Measurements from ENCODE around the gene LRRC4C. TPM values are rescaled to one million over a fixed set of nuclear protein-coding genes. Genes with fewer than 3 reads are reported as not detected.

The LRRC4C gene
- total and polyA plus RNA-seq, 2 experiments from 2014 or later, result 0.35 to 1.1 TPM

- no peak for DNase-seq (ENCODE audit: low spot score)
- Histone ChIP-seq H3K4me1 (ENCODE audit: insufficient read depth) (no peaks in the 10 kb centered on the region), H3K4me3 (no peak overlapping the region), H3K4me2 (no peak overlapping the region), H3K27ac (ENCODE audit: low read depth) (no peak overlapping the region), H3F3A (replicated peaks; ENCODE audit: low read depth) (no peaks in the 10 kb centered on the region), H4K20me1 (replicated peaks; ENCODE audit: insufficient read depth) (no peaks in the 10 kb centered on the region), H3K36me3 (ENCODE audit: insufficient read depth) (no peaks in the 10 kb centered on the region), H2AFZ (no peak overlapping the region), H3K9me2 (ENCODE audit: insufficient read depth) (no peaks in the 10 kb centered on the region), H3K79me2 (replicated peaks; ENCODE audit: insufficient read depth) (no peaks in the 10 kb centered on the region), H3K27me3 (ENCODE audit: insufficient read depth) (no peaks in the 10 kb centered on the region)
- H3K27me3 Mint-ChIP-seq (ENCODE audit: insufficient read depth, low read depth, poor library complexity), result no peaks in the 10 kb centered on the region
- no peaks in the 10 kb centered on the region for H3K4me1 Mint-ChIP-seq
- no peak overlapping the region for H3K4me3 Mint-ChIP-seq
- H3K9me3 Mint-ChIP-seq, result peaks cover 13% of the 10 kb centered on the region
- no peak overlapping the region for H3K27ac Mint-ChIP-seq
- peaks cover 12% of the 10 kb centered on the region for H3K36me3 Mint-ChIP-seq (ENCODE audit: low read depth)
- ATAC-seq, result no peak
- TF ChIP-seq NANOG (IDR thresholded peaks at IDR 0.05; ENCODE audit: borderline replicate concordance), result no peak
- no peak for TF ChIP-seq EZH2 (IDR thresholded peaks at IDR 0.05; ENCODE audit: low read depth, unreplicated experiment)
- no peak for TF ChIP-seq JUNB (IDR thresholded peaks at IDR 0.05; ENCODE audit: unreplicated experiment)
- no peak for TF ChIP-seq ZNF331 (CRISPR knock-in tag; IDR thresholded peaks at IDR 0.05; ENCODE audit: low read depth)
- no peak for TF ChIP-seq CREB1 (CRISPR knock-in tag; IDR thresholded peaks at IDR 0.05; ENCODE audit: low read depth)
- no peak for TF ChIP-seq ZNF462 (CRISPR knock-in tag; IDR thresholded peaks at IDR 0.05)
- TF ChIP-seq ETS1 (IDR thresholded peaks at IDR 0.05), result no peak
- no peak for TF ChIP-seq REST (IDR thresholded peaks at IDR 0.05; ENCODE audit: unreplicated experiment)
- no peak for TF ChIP-seq CTCF (conservative IDR thresholded peaks at IDR 0.05; ENCODE audit: low read depth in 2 of 2)
- no peak for TF ChIP-seq POLR2AphosphoS5 (IDR thresholded peaks at IDR 0.05; ENCODE audit: low read depth)
- TF ChIP-seq EZH2phosphoT487 (IDR thresholded peaks at IDR 0.05; ENCODE audit: unreplicated experiment), result no peak
- TF ChIP-seq STAT1 (IDR thresholded peaks at IDR 0.05; ENCODE audit: unreplicated experiment), result no peak
Observed at GRCh38 chr11:40506226-40506625, 953.2 kb downstream of the LRRC4C start.

Data from GM23338 (cell line).